NCI-H2081 treated with DMSO at 0.1 percent for 48 hours (cell line): ENCODE measurements around the gene ITPK1.

Experiments
- DNase-seq: peaks from one replicate; lab custom pipeline; 2025; lab: John Stamatoyannopoulos, UW

The ITPK1 gene

DNA sequence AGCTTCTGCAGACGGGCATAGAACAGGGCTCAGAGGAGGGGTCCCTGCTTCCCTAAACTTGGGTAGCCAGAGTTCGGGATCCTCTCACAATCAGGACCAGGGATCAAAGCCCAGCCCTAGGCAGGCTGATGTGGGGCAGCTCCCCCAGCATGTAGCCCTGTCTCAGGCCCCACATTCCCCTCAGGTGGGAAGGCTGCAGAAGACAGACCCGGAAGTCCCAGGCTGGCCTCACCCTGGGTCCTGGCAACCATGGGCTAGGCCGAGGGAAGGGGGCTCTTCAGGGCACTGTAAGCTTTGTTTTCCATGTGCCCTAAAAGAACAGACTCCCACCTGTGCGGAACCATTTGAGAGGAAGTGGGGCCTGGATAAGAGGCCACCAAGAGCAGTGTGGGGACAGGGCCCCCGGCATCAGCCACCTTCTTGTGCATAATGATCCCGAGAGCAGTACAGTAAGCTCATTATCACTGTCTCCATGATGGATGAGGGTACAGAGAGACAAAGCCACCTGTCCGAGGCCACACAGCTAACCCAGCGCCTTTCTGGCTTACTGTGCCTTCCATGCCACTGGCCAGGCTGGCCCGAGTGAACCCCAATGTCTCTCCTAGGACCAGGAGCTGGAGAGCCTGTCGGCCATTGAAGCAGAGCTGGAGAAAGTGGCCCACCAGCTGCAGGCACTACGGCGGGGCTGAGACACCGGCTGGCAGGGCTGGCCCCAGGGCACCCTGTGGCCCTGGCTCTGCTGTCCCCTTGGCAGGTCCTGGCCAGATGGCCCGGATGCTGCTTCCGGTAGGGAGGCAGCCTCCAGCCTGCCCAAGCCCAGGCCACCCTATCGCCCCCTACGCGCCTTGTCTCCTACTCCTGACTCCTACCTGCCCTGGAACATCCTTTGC, 181.3 kb downstream of the ITPK1 start:
- no peak for DNase-seq

DNA sequence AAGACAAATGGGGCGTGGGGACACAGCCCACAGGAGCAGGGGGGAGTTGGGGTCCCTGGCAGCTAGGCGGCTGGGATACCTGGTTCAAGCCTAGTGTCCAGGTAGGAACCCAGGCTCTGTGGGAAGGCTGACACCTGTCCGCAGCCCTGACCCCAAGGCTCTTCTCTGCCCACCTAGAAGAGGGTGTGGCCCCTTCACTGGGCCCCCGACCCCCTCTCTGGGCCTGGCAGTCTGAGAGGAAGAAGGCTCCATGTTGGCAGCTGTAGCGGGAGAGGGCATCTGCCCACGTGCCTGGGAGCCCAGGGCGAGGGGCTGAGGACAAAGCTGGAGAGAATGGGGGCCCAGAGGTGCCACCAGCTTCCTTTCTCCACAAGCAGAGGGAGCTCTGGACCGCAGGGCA, 182.2 kb downstream of the ITPK1 start:
- no peak for DNase-seq

DNA sequence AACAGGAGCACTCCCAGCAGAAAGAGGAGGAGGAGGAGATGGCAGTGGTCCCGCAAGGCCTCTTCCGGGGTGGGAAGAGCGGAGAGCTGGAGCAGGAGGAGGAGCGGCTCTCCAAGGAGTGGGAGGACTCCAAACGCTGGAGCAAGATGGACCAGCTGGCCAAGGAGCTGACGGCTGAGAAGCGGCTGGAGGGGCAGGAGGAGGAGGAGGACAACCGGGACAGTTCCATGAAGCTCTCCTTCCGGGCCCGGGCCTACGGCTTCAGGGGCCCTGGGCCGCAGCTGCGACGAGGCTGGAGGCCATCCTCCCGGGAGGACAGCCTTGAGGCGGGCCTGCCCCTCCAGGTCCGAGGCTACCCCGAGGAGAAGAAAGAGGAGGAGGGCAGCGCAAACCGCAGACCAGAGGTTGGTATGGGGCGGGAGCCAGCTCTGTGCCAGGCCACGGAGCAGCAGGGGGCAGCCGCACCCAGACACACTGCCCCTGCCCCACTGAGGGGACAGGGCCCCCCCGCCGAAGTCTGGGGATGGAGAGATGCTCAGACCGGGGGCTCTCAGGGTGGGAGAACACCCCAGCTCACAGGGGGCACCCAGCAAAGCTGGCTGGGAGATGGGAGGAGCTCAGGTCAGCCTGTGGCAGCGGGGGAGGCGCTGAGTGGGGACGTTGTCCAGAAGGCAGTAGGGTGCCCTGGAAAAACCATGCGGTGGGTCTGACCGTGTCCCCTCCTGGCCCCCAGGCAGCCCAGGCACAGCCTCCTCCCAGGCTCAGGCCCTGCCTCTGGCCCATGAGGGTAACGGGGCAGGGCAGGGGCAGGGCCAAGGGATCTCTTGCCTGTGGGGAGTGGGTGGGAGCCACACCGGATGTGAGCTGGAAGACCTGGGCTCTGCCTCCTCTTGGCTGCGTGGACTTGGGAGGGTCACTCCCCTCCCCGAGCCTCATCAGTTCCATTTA, 183.0 kb downstream of the ITPK1 start:
- DNase-seq, result no peak

DNA sequence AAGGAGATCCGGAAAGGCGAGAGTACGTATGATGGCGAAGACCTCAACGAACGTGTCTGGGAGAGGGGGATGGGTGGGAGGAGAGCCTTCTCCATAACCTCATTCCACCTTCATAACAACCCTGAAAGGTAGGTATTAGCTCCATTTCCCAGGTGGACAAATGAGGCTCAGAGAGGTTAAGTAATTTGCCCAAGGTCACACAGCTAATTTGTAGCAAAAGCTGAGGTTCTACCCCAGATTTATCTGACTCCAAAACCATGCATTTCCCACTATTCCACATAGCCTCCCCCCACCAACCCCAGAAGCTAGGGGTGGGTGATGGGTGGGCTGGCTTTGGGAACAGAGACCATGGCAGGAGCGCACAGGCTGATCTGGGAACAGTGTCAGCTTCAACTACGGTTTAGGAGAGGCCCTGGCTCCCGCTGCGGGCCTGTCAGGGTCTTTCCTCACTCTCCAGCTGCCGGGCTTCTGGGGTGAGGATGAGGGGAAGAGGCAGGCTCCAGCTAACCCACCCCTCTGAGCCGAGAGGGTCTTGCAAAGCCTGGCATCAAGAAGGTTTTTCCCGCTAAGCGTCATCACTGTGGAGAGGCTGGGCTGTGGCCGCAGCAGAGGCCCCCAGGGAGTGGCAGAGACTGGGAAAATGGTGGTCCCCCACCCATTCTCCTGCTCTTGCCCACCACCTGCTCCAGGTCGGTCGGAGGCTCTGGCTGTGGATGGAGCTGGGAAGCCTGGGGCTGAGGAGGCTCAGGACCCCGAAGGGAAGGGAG, 183.9 kb downstream of the ITPK1 start:
- no peak for DNase-seq

DNA sequence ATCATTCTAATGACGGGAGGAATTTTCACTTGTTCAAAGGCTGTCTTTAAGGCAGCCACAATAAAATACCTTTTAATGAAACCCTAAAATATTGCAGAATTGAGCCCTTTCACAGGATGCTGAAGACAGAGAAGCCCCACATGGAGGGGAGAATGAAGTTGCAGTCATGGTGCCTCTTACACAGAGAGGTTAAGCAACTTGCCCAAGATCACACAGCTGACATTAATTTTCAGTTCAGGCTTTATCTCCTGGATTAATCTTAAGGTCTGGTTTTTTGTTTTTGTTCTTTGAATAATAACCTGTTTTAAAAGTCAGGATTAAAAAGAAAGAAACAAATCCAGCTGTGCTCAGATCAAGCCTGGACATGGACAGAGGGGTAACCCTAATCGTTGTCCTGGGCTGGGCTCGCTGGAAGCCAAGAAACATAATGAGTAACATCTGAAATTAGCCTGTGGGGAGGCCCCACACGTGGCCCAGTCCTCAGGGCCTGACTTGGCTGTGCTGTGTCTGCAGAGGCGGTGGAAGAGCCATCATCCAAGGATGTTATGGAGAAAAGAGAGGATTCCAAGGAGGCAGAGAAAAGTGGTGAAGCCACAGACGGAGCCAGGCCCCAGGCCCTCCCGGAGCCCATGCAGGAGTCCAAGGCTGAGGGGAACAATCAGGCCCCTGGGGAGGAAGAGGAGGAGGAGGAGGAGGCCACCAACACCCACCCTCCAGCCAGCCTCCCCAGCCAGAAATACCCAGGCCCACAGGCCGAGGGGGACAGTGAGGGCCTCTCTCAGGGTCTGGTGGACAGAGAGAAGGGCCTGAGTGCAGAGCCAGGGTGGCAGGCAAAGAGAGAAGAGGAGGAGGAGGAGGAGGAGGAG, 184.8 kb downstream of the ITPK1 start:
- no peak for DNase-seq

DNA sequence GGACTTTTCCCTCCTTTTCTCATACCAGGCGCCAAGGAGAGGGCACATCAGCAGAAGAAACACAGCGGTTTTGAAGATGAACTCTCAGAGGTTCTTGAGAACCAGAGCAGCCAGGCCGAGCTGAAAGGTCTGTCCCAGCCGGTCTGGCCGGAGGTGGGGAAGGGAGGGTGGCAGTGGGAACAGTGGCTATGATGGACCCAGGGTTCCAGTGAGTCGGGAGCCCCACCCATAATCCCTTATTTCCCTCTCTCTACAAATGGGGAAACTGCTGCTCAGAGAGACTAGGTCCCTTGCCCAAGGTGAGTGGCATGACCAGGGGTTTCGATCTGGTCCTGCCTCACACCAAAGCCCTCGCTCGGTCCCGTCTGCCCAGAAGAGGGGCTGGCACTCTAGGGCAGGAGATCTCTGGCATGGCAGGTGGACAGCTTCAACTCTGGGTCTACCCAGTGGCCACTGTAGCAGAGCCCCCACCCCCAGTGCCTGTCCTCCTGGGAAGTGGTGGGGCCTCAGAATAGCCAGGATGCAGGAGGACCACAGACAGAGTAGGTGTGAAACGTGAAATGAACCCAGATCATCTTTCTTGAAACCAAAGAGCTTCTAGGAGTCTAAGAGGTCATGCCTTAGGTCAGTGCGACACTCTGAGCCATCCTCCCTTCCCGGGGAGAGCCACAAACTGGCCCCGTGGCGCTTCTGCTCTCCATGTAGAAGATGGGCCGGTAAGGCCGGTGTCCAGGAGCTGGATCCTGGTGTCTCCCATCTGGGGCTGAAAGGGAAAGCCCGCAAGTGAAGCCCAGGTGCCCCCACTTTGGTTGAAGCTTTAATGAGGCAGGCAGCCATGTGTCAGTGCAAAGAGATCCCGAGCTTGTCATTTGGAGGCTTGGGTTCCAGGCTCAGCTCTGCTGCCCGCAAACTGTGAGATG, 185.8 kb downstream of the ITPK1 start:
- DNase-seq, result no peak

DNA sequence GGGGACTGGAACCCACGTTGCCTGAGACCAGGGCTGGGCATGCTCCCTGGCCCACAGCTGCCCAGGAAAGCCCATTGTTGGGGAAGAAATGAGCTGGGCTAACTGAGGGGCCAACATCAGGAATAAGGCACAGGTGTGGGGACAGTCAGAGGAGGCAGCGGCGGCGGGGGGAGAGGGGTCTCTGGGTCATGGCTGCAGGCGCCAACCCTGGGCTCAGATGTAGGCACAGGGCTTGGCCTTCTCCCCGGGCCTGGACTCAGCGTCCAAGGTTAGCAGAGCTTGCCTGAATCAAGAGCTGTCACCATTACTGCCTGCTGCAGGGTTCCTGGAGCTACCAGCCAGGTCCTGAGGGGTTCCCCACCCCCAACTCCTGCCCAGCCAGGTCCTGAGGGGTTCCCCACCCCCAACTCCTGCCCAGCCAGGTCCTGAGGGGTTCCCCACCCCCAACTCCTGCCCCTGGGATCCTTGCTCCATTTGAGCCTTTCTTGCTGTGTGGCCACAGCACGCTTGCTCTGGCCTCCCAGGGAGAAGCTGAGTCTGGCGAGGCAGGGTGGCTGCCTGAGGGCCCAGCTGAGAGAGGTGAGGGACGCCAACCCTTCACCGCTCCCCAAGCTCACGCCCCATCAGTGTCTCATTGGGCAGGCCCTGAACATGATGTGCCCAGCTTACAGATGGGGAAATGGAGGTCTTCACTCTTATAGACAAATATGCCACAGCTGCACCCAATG, 186.6 kb downstream of the ITPK1 start:
- no peak for DNase-seq

DNA sequence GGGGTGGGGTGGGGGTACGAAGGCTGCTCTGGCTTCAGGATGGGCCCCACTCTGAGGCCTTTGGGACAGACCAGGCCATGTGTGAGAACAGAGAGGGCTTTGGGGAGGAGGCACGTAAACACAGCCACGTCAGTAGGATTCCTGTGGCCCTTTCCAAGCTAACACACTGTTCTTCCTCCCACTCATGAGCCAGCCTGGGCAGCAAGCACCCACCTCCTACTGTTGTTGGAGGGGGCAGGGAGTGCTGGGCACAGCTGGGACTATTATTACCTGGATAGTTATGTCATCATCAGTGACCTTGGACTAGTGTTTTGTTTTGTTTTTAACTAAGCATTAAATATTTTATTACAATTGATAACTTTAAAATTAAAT, 187.5 kb downstream of the ITPK1 start:
- DNase-seq, result no peak

DNA sequence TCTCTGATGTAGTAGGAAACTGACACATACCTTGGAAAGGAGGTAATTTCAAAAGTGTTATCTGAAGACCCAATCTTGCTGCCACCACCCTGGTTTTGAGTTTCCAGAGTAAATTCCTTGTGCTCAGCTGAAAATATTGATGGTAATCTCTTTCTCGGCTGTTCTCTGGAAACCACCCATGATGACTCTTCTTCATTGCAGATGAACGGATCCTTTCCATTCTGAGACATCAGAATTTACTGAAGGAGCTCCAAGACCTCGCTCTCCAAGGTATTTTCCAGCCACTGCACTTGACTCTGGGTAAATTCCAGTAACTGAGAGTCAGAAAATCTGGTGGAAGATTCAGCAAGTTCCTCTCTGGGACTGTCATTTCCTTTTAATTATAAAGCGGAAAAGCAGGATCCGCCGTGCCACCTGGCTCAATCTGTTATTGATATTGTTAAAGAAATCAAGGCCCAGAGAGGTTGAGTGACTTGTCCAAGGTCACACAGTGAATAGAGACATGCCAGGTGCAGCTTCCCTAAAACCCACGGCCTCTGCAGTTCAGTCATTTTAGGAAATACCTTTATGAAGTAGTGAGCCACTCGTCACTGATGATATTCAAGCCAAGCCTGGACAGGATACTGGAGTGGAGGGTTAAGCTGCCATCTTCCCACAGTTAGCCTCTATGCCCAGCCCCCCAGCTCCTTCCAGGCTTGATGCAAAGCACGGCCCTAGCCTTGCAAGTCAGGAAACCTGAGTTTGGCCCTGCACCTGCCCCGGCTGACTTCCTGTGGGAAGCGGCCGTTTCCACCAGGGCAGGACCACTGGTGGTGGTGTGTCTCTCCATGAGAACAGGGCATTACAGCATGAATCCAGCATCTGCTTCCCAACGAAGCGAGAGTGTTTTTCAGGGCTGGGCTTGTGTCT, 188.1 kb downstream of the ITPK1 start:
- no peak for DNase-seq

DNA sequence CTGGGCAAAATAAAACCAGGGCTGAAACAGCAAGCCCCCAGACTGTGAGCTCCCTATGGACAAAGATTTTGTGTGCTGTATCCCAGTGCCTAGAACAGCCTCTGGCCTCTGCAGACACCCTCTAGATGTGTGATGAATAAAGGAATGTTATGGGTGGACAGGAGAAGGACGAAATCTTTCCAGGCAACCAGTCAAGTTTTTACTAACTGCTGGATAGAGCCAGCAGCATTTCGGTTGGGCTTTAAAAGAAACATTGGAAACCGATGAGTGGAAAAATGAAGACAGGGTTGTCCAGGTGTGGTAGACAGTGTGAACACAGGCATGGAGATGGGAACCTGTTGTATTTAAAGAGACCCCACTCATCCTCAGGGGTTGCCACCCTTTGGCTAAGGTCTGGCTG, 188.8 kb downstream of the ITPK1 start:
- DNase-seq, result no peak

DNA sequence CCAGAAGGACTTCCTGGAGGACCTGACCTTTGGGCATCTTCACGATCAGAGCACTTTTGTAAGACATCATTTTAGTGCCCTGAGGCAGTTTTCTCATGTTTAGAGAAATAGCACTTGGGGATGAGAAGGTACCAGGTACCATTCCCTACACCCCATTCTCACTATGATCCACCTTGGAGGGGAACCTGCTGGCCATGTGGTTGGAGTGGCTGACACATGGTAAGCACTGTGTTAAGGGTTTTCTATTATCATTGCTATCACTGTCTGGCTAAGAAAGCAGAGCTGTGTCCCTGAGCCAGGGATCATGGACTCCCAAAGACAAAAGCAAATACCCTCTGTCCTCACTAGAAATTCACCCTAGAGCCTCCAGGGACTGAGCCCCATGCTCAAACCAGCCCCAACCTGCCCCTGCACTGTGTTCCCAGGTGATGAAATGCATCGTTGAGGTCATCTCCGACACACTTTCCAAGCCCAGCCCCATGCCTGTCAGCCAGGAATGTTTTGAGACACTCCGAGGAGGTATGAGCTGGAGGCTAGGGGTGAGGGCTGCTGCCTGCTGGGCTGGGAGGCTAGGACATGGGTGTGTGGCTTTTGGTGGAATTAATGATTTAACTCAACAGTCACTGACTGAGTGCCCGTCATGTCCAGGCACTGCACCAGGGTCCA, 189.4 kb downstream of the ITPK1 start:
- no peak for DNase-seq

DNA sequence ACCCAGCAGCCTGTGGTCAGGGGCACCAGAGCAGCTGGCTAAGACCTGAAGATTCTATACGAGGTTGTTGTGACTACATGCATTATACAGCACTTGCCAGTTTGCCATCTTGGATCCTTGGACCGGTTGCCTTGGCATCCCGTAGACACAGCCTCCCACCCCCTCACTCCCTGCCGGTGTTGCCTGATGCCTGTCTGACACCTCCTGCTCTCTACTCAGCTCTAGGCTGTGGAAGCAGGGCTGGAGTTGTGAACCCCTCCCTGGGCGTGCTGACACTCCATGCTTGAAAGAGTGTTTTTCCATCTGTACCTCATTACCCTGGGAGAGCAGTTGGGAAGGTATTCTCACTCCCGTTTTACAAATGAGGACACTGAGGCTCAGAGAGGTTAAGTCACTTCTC, 190.3 kb downstream of the ITPK1 start:
- DNase-seq, result no peak

DNA sequence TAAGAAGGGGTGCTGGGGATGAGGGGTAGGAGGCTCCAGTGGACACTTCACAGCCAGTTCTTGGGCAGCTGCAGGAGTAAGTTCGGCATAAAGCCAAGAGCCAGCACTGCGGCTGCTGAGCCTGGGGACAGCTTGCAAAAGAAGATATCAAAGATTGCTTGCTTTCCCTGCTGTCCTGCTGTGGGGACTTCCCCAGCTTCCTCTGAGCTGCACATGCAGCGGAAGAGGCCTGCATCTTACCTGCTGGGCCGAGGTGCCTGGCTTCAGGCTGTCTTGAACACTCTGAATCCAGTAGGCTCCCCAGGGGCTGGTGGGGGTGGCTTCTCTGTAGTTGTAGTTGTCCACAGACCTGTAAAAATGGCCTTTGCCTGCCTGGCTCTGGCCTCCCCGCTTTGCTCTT, 191.5 kb downstream of the ITPK1 start:
- DNase-seq, result no peak

DNA sequence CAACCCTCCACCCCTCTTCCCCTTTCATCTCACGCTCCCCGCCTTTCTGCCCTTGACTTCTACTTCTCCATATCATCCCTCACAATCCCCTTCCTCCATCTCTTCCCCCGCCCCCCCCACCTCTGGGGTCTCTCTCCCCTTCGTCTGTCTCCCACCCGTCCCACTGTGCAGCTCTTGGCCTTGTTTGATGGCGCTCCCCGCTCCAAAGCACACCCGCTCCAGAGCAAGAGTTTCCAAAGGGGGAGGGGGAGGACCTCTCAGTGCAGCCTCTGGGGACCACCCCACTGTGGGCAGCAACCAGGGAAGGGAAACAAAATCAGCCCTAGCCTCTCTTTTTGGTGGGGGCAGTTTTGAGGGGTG, 192.0 kb downstream of the ITPK1 start:
- DNase-seq, result no peak

DNA sequence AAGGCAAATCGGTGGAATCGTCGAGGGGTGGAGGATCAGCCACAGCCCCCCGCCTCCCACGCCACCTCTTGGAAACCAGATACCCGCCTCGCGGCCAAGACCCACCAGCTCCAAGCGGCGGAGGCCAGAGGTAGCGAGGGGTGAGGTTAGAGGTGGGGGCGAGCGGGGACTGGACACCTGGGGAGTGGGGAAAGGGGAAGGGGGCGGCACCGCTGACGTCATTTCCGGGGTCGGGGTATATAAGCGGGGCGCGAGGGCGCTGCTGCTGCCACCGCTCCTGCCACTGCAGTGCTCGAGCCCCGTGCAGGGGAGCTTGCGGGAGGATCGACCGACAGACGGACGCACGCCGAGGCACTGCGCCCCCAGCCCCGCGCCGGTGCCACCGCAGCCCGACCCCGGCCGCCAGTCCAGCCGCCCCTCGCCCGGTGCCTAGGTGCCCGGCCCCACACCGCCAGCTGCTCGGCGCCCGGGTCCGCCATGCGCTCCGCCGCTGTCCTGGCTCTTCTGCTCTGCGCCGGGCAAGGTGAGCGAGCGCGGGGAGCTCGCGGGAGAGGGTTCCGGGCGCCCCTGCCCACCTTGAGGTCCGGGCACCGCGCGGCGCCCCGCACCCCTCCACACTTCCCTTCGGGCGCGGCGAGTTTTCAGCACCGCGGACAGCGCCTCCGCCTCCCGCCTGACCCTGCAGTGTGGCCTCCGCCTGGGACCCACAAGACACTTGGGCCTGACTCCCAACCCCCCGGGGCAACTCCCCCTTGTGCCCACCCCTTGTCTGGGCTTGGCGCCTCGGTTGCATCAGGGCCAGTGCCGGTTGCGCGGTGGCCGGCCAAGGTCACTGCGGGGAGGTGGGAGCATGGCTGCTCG, 192.6 kb downstream of the ITPK1 start, which contains the start of gene CHGA:
Gene CHGA, plus strand, starts transcription at position 268 of the 861 bp plus-strand sequence. Its CDS starts 210 bp downstream, at position 478.
- DNase-seq, result peak; percentile 23

DNA sequence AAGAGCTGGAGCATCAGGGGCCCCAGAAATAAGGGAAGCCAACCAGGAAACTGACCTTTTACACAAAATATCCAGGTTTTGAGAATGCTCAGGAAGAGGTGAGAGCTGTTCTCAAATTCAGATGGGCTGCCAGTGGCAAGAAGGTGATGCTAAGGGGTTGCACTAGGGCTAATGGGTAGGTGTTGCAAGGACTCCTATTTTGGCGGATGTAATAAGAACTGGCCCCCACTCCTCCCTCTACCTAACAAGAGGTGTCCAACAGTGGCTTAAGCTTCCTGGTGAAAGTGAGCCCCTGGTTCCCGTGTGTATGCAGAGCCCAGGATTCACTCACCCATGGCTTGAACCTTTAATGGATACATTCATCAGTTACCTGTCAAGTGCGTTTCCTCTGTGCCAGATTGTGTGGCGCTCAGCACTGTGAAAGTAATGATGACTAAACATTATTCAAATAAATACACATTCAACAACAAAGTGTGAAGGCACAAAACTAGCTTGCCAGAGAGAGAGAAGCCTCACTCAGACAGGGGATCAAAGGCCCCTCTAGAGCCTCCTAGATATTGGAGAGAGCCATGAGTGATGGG, 193.5 kb downstream of the ITPK1 start:
- DNase-seq, result peak; percentile 67
